Suppressor macrophage (primary cell): ENCODE data around the gene ELP4.
"Not testable (repeated sequence)": the region's sequence is repeated elsewhere in the genome, so short reads cannot be mapped to it uniquely, and the experiment has no call there.

Experiments used
- DNase-seq, 4 experiments: peaks; one replicate each; pipeline ENCODE4 v3.0.0-alpha.2; 2020 to 2022

ELP4 gene

DNA sequence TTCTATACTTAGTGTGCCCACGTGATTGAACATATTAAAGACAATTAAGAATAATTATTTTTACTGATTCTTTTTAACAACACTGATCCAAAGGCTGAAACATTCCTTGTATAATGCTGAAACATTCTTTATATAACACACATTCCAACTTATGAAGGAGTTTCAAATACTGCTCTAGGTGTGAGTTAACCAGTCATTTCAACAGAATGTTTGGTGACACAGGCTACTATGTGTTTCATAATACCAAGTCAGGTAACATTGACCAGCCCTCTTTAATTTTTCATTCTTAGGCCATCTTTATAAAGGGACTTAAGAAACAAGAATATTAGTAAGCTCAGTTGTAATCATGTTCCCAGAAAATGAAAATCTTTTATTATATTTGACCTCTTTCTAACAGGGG is 136.6 kb downstream of the ELP4 start:
- no peak for DNase-seq

DNA sequence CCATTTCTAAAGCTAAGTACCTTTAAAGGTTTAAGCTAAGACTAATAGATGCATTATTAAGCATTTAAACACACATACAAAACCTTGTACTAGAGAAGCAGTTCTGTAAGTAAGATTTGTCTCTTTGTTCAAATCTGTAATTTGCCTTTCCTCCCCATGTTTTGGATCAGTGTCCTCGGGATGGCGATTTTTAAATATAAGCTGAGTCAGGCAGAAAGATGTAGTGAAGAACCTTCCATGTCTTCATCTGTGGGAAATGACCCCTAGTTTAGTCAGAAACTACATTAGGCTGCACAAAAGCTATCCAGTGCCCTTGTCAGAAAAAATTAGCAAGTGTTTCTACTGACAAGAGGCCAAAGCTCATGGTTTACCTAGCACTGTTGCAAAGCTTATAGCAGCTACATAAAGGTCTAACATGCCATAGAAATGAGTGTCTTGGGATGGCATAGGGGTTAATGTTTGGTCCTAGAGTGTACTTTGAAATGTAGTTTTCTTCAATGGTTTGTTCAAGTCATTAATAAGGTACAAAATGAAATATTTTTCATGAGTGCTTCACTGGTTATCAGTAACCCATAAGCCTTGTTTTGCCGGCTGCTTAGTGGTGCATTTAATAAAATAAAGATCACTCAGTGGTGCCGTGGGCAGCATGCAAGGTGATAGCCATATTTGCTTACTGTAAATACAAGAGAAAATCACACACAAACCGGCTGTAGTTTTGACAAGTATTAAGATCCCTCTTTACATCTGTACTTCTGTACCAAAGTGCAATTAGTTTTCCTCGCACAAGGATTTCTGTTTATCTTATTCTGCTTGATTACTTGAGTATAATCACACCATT is 139.8 kb downstream of the ELP4 start:
- no peak for DNase-seq

DNA sequence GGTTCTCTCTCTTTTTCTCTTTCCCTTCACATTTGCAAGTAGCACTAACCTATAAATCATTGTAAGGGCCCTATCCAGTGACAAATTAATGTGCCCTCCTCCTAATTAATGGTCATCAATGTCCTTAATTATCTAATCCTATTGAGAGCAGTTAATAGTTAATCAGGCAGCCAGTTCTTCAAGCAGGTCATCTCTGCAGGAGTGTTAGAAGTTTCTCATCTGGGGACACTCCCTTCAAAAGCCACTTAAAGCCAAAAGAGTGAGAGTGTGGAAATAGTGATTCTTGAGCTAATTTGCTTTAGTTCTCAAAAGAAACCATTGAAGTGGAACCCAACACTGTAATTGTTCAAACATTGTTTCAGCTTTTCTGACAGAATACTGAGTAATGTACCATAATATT is 141.6 kb downstream of the ELP4 start:
- DNase-seq = no peak

DNA sequence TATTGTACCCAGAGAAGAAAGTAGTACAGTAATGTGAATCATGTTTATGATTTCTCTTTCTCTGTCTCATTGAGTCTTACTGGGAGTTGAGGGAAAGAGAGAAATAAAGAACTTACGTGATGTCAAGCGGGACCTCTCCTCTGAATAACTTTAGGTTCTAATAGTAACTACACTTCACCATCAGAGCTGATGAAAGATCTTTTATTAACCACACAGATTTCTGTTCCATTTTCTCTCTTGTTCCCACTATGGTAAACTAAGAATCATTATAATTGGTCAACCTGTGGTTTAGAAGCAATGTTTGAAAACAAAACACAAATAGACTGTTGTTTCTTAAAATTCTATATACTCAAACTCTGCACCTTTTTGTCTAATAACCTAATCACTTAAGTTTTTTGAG is 142.3 kb downstream of the ELP4 start:
- DNase-seq = no peak

- DNase-seq = no peak
Measured at GRCh38 chr11:31652528-31652927, 143.0 kb downstream of the ELP4 start.

DNA sequence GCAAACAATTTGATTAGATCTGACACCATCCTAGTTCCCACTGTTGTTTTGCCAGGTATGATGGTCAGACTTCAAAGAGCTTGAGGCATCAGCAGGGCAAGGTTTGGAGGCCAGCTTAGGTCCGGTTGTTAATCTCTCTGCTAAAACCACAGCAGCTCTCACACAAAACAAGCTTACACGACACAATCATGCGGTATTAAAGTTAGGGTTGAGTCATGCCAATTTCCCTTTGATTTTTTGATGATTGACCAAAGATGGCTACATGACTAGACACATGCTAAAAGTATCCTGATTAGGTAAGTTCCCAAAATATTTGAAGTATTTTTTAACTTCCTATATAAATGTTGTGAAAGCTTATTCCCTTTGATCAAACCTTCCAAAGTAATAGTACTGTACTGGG is 145.9 kb downstream of the ELP4 start:
- DNase-seq = no peak

- DNase-seq = no peak
Measured at GRCh38 chr11:31656051-31656450, 146.5 kb downstream of the ELP4 start.

GRCh38 chr11:31657091-31657490 is 147.5 kb downstream of the ELP4 start:
- no peak for DNase-seq

DNA sequence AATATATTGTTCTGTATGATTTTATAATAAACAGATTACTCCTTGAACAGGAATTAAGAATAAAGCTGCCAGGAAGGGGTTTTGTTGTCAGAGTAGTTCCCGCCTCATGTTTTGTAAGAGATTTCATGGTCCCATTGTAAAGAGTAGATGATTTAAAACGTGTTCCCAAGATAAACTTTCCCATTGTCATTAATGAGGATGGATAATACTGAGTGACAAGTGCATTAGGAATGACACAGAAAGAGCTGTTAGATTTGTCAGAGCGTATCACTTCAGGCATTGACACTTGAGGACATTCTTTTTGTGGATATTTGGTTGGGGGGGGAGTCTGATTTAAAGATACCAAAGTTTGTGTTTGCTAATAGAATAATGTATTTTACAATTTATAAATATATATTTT is 154.6 kb downstream of the ELP4 start:
- no peak for DNase-seq

GRCh38 chr11:31664954-31665353 is 155.4 kb downstream of the ELP4 start:
- DNase-seq = no peak

GRCh38 chr11:31671681-31672080 is 162.1 kb downstream of the ELP4 start:
- no peak for DNase-seq

DNA sequence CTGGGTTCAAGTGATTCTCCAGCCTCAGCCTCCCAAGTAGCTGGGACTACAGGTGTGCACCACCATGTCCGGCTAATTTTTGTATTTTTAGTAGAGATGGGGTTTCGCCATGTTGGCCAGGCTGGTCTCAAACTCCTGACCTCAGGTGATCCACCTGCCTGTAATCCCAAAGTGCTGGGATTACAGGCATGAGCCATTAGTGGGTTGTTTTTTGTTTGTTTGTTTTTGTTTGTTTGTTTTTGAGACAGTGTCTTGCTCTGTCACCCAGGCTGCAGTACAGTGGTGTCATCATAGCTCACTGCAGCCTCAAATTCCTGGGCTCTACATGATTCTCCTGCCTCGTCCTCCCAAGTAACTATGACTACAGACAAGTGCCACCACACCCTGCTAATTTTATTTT is 163.5 kb downstream of the ELP4 start:
- DNase-seq = not testable (repeated sequence)

- no peak for DNase-seq
Measured at GRCh38 chr11:31676280-31676982, 166.9 kb downstream of the ELP4 start.

- DNase-seq = no peak
Measured at GRCh38 chr11:31680770-31681169, 171.2 kb downstream of the ELP4 start.

GRCh38 chr11:31687256-31687655 is 177.7 kb downstream of the ELP4 start:
- no peak for DNase-seq

- DNase-seq = no peak
Measured at GRCh38 chr11:31687861-31688260, 178.3 kb downstream of the ELP4 start.

GRCh38 chr11:31689559-31689958 is 180.0 kb downstream of the ELP4 start:
- no peak for DNase-seq

DNA sequence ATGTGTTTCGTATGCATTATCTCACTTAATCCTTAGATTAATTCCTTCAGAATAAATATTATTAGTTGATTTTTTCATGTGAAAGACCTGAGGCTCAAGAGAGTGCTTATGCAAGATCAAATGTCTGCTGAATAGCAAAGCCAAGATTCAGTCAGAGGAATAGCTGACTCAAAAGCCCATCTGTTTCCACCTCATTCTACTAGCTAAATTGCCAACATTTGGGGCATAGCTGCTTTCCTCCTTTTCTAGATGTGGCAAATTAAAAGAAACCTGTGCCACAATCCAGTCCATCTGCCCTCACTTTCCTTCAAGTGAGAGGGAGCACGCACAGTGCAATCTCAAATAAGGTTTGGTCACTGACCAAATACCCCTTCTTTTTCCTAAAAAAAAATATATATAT is 180.5 kb downstream of the ELP4 start:
- DNase-seq = no peak

DNA sequence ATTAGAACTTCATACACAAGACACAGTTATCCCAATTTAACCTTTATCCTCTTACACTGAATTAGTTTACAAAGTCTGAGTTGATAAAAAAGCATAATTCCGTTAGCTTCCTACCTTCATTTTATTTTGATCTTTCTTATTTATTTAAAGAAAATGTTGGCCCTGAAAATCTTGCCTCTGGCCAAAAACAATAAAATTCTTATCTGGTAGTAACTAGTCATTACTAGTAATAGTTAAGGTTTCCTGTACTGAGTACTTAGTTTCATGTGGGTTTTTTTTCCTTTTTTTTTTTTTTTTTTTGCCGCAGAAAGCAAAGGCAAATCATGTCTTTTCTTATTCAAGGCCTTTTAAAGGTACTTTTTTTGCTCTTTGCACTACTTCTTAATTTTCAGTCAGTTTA is 180.9 kb downstream of the ELP4 start:
- no peak for DNase-seq

GRCh38 chr11:31692466-31692865 is 182.9 kb downstream of the ELP4 start:
- no peak for DNase-seq

- not testable (repeated sequence) for DNase-seq
Measured at GRCh38 chr11:31697049-31697448, 187.5 kb downstream of the ELP4 start.

DNA sequence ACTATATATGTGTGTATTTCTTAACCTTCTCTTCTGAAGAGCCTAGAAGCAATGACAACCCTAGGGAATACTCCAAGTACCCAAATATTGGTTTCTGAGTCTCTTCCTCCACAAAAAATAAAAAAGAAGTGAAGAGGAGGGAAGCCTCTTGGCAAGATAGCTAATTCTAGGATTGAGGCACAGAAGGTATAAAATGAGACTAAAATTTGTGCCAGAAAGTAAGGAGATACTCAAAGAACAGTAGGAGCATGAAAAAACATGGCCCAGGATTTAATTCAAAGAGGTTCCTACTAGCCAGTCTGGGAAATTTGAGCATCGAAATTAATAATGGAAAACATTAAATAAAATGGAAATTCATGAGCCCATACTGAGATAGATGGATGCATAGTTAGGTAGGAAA is 189.5 kb downstream of the ELP4 start:
- DNase-seq = no peak

GRCh38 chr11:31702966-31703365 is 193.4 kb downstream of the ELP4 start:
- no peak for DNase-seq

GRCh38 chr11:31706357-31706756 is 196.8 kb downstream of the ELP4 start:
- DNase-seq = no peak
